Cardiac fibroblast (primary cell): Measurements from ENCODE around the gene UBIAD1.
A peak's percentile ranks its signal among the peaks of the same experiment; 100 is the strongest.
"Not testable (repeated sequence)": the region's sequence is repeated elsewhere in the genome, so short reads cannot be mapped to it uniquely, and the experiment has no call there.

Source experiments
- DNase-seq, 2 donors: peaks; one replicate each; pipeline versions ENCODE4 v3.0.0 to v3.0.0-alpha.2; 2010; ENCODE audit warnings: low read depth in 2 of 2
- H3K4me3 ChIP-seq, 2 donors: replicated peaks in 1 of 2; 1 replicate in 1 of 2; 2 replicates in 1 of 2; pipeline ENCODE4 v1.5.1; 2011; ENCODE audit warnings: low read depth in 2 of 2, low read length in 2 of 2, mild to moderate bottlenecking in 2 of 2, moderate library complexity in 1 of 2
- CTCF ChIP-seq: IDR thresholded peaks from one replicate; pipeline ENCODE4 v1.5.1; 2011; ENCODE audit warnings: low read depth, mild to moderate bottlenecking, low read length, inconsistent platforms

Gene UBIAD1

DNA sequence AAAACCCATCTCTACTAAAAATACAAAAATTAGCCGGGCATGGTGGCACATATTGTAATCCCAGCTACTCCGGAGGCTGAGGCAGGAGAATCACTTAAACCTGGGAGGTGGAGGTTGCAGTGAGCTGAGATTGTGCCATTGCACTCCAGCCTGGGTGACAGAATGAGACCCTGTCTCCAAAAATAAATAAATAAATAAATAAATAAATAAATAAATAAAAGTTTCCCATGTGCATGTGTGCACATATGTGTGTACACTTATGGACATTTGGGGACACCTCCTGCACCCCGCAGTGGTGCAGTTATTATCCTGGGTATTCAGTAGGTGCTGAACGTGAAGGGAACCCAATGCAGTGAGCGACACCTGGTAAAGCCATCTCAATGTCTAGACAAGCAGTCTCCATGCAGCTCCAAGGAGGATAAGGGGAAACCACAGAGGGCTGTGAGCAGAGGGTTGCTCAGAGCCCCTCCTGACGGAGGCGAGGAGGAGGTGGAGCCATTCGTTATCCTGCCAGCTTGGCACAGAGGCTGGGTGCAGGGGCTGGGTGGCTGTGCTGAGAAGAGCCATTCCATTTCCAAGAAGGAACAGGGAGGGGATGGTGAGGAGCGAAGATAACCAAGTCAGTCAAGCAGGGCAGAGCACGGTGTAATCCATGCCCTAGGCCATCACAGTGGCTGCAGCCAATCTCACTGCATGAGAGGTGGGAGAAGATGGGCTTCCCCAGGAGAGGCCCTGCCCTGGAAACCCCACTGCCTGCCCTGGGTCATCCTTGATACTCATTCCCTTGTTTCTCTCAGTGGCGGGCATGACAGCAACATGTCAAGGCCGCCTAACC is 25.6 kb downstream of the UBIAD1 start:
- DNase-seq: no peak
- no peak overlapping the region for H3K4me3 ChIP-seq
- TF ChIP-seq CTCF: no peak

- H3K4me3 ChIP-seq: no peak overlapping the region
- TF ChIP-seq CTCF: no peak
- DNase-seq: no peak
Measured at GRCh38 chr1:11299225-11299574, 26.2 kb downstream of the UBIAD1 start.

GRCh38 chr1:11301601-11302000 is 28.6 kb downstream of the UBIAD1 start:
- no peak for DNase-seq
- no peak overlapping the region for H3K4me3 ChIP-seq
- no peak for TF ChIP-seq CTCF

- DNase-seq: no peak
- no peak for TF ChIP-seq CTCF
- no peak overlapping the region for H3K4me3 ChIP-seq
Measured at GRCh38 chr1:11302366-11302765, 29.4 kb downstream of the UBIAD1 start.

- not testable (repeated sequence) for DNase-seq, H3K4me3 ChIP-seq
Measured at GRCh38 chr1:11305516-11305915, 32.5 kb downstream of the UBIAD1 start.

- TF ChIP-seq CTCF: no peak
- DNase-seq: peak; percentile 22 to 41
- no peak overlapping the region for H3K4me3 ChIP-seq
Measured at GRCh38 chr1:11307852-11308251, 34.9 kb downstream of the UBIAD1 start.

DNA sequence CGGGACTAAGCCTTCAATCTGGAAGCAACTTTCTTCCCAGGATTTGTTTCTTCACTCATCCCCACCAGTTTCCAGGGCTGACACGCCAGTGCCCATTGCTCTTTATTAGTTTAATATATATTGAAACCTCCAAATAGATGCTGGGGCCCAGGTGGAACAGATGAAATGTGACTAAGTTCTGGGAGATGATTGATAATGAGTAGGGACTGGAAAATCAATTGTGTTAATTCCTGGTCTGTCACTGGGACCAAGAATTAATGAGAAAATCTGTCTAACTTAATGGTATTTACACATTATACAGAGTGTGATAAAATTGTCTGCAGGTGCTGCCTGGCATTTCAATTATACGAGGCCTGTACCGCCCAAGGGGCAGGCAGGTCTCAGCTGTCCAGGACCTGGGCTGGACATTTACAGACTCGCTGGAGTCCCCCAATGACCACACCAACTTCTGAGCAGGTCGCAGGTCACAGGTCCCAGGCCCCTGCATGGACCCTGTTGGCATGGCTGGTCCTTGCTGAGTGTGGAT is 35.8 kb downstream of the UBIAD1 start:
- no peak overlapping the region for H3K4me3 ChIP-seq
- TF ChIP-seq CTCF: no peak

More for the DNA sequence above, 35.8 kb downstream of the UBIAD1 start:
- DNase-seq: no peak
